NB4 (cell line): Measurements from ENCODE around the gene GARRE1.

Experiments used
- DNase-seq: peaks from one replicate; pipeline ENCODE4 v3.0.0; 2010; ENCODE audit warnings: low read depth
- H3K4me3 ChIP-seq: one replicate; pipeline ENCODE4 v1.5.1; 2011; ENCODE audit warnings: mild to moderate bottlenecking, low read depth, low read length, moderate library complexity
- CTCF ChIP-seq: IDR thresholded peaks from one replicate; pipeline ENCODE4 v1.5.1; 2012; ENCODE audit warnings: low read depth, low read length
- MAX ChIP-seq: IDR thresholded peaks from 2 replicates; pipeline ENCODE4 v1.6.1; 2011; ENCODE audit warnings: low read depth, low read length
- MYC ChIP-seq: IDR thresholded peaks from 2 replicates; pipeline ENCODE4 v1.6.1; 2011; ENCODE audit warnings: low read depth, low read length
- POLR2A ChIP-seq: IDR thresholded peaks from 2 replicates; pipeline ENCODE4 v1.6.1; 2011; ENCODE audit warnings: mild to moderate bottlenecking; ENCODE audit not compliant: insufficient read length; ENCODE audit errors: extremely low read depth

GARRE1 gene

GRCh38 chr19:34228762-34229161 lies 25.6 kb upstream of the GARRE1 start:
- DNase-seq = no peak
- TF ChIP-seq POLR2A (no peak), CTCF (no peak), MAX (no peak), MYC (no peak)

GRCh38 chr19:34229721-34230120 lies 24.6 kb upstream of the GARRE1 start:
- no peak for DNase-seq
- TF ChIP-seq CTCF (no peak), POLR2A (no peak), MYC (no peak), MAX (no peak)
- no peak overlapping the region for H3K4me3 ChIP-seq

More at GRCh38 chr19:34228762-34229161, 25.6 kb upstream of the GARRE1 start:
- no peak overlapping the region for H3K4me3 ChIP-seq

- H3K4me3 ChIP-seq = no peak overlapping the region
- no peak for DNase-seq
- no peak for TF ChIP-seq POLR2A
- TF ChIP-seq MAX = no peak
- no peak for TF ChIP-seq MYC
- no peak for TF ChIP-seq CTCF
These were observed 23.5 kb upstream of the GARRE1 start for GRCh38 chr19:34230820-34231219.

- H3K4me3 ChIP-seq = no peak overlapping the region
- no peak for TF ChIP-seq CTCF
- no peak for TF ChIP-seq MAX
- no peak for TF ChIP-seq POLR2A
- no peak for TF ChIP-seq MYC
- no peak for DNase-seq
These were observed 22.9 kb upstream of the GARRE1 start for GRCh38 chr19:34231439-34231838.

- peak; percentile 11 for DNase-seq
- TF ChIP-seq MAX (no peak), POLR2A (no peak), MYC (no peak), CTCF (no peak)
- no peak overlapping the region for H3K4me3 ChIP-seq
These were observed 21.5 kb upstream of the GARRE1 start for GRCh38 chr19:34232566-34233481.
